ENCODE measurements around the gene AGMO. TPM values are rescaled to one million over a fixed set of nuclear protein-coding genes. Genes with fewer than 3 reads are reported as not detected.
"Not testable (repeated sequence)": the region's sequence is repeated elsewhere in the genome, so short reads cannot be mapped to it uniquely, and the experiment has no call there.

Gene AGMO
- total RNA-seq, 3 donors from 2014 or later, result 0.89 to 3.0 (median 1.3) TPM

DNA sequence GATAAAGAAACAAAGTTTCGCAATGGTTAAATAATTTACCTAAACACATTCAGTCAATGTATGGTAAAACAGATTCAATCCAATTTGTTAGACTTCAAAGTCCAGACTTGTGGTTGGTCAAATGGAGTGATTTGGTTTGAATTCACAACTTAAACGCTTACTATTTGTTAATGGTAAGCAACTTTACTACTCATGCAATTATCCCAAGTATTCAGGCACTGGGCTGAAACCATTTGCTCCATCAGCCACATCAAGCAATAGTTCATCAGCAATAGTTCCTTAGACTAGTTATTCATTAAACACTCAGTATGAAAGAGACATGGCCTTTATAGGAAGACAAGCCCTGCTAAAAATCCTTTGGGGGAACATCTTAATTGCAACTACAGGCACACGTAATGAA lies 253.0 kb downstream of the AGMO start:
- no peaks in the 10 kb centered on the region for H3K9me3 ChIP-seq
- no peaks in the 10 kb centered on the region for H3K36me3 ChIP-seq (ENCODE audit: low read depth)
- ATAC-seq, result no peak
- DNase-seq, result no peak
- intact Hi-C loops (cut with DNase I, micrococcal nuclease), result loop anchor here in 1 of 2 donors (10.0 kb wide), 1 partner anchor 756 kb away; no protein-coding TSS in a partner anchor
- no peak overlapping the region for H3K4me3 ChIP-seq
- TF ChIP-seq, protein P1, sequence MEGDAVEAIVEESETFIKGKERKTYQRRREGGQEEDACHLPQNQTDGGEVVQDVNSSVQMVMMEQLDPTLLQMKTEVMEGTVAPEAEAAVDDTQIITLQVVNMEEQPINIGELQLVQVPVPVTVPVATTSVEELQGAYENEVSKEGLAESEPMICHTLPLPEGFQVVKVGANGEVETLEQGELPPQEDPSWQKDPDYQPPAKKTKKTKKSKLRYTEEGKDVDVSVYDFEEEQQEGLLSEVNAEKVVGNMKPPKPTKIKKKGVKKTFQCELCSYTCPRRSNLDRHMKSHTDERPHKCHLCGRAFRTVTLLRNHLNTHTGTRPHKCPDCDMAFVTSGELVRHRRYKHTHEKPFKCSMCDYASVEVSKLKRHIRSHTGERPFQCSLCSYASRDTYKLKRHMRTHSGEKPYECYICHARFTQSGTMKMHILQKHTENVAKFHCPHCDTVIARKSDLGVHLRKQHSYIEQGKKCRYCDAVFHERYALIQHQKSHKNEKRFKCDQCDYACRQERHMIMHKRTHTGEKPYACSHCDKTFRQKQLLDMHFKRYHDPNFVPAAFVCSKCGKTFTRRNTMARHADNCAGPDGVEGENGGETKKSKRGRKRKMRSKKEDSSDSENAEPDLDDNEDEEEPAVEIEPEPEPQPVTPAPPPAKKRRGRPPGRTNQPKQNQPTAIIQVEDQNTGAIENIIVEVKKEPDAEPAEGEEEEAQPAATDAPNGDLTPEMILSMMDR (IDR thresholded peaks at IDR 0.05), result no peak
- H3K4me1 ChIP-seq (ENCODE audit: low read depth), result no peaks in the 10 kb centered on the region

DNA sequence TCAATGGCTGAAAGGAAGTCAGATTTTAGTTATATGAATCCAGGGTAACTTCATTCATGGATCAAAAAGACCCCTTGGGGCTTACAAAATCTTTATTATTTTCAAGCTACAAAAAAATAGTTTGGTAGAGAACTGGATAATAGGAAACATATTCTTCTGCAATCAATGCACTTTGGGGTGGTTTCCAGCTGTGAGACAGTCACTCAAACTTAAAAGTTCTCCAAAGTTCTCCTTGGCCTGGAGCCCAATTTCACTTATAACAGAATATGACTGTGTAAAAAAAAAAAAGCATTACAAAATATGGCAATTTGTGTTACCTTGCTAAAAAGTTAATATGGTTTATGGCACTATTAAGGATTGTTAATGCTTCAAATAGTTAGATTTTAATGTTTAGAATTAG lies 255.5 kb downstream of the AGMO start:
- H3K36me3 ChIP-seq (ENCODE audit: low read depth), result no peaks in the 10 kb centered on the region
- no peak overlapping the region for H3K4me3 ChIP-seq
- DNase-seq (no peak), ATAC-seq (no peak)
- TF ChIP-seq, protein P1 (IDR thresholded peaks at IDR 0.05), result no peak
- H3K9me3 ChIP-seq, result no peaks in the 10 kb centered on the region
- H3K4me1 ChIP-seq (ENCODE audit: low read depth), result no peaks in the 10 kb centered on the region
- intact Hi-C loops (cut with DNase I, micrococcal nuclease), result loop anchor here in 1 of 2 donors (10.0 kb wide), 1 partner anchor 759 kb away; no protein-coding TSS in a partner anchor

DNA sequence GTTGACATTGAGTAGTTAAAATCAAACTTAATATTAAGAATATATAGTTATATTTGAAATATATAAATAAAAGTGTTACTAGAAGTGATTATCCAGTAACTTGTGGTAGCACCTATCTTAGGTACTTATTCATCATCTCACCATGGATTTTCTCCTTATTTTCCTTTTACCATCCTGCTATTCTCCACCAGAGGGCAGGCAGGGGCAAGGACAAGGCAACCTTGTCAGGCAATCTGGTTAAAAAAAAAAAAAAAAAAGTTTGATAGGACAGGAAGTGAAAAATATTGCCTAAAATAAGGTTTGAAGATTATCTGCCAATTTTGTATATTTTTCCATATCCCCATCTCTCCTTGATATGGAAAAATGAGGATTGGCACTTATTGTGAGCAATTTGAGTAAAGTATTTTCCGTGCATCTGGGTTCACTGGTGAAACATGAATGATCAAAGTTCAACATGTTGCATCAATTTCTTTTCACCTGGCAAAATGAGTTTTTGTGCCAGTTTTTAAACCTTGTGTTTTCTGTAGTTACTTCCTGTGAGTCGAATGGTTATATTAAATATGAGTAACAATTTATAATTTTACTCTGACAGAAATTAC lies 256.7 kb downstream of the AGMO start:
- TF ChIP-seq, protein P1 (IDR thresholded peaks at IDR 0.05), result no peak
- DNase-seq, result peak in 1 of 3 donors; percentile 71
- peak; percentile 36 for ATAC-seq

DNA sequence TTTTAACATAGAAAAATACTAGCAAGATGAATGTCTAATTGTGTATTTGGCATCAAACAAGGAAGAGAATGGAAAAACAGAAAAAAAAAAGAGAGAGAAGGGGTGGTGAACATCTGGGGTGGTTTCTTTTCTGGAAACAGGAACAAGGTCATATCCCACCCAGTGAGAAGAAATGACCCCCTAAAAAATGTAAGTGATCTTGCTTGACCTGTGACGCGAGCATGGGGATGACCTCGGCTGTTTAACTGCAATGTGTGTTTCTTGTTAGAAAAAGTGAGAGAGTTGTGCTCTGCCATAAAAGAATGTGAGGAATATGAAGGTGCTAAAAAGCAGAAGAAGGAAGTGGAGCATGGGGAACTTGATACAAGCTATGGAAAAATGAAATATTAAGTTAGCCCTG lies 258.5 kb downstream of the AGMO start:
- intact Hi-C loops (cut with DNase I, micrococcal nuclease), result loop anchor here in 1 of 2 donors (10.0 kb wide), 1 partner anchor 761 kb away; no protein-coding TSS in a partner anchor
- Histone ChIP-seq H3K4me3 (no peak overlapping the region), H3K36me3 (ENCODE audit: low read depth) (no peaks in the 10 kb centered on the region), H3K4me1 (ENCODE audit: low read depth) (no peaks in the 10 kb centered on the region), H3K9me3 (no peaks in the 10 kb centered on the region)
- TF ChIP-seq, protein P1 (IDR thresholded peaks at IDR 0.05), result no peak
- ATAC-seq (no peak), DNase-seq (no peak)

More for the DNA sequence above, 256.7 kb downstream of the AGMO start:
- intact Hi-C loops (cut with DNase I, micrococcal nuclease), result loop anchor here in 1 of 2 donors (10.0 kb wide), 1 partner anchor 760 kb away; no protein-coding TSS in a partner anchor
- no peaks in the 10 kb centered on the region for H3K9me3 ChIP-seq
- no peaks in the 10 kb centered on the region for H3K36me3 ChIP-seq (ENCODE audit: low read depth)
- no peaks in the 10 kb centered on the region for H3K4me1 ChIP-seq (ENCODE audit: low read depth)
- no peak overlapping the region for H3K4me3 ChIP-seq

DNA sequence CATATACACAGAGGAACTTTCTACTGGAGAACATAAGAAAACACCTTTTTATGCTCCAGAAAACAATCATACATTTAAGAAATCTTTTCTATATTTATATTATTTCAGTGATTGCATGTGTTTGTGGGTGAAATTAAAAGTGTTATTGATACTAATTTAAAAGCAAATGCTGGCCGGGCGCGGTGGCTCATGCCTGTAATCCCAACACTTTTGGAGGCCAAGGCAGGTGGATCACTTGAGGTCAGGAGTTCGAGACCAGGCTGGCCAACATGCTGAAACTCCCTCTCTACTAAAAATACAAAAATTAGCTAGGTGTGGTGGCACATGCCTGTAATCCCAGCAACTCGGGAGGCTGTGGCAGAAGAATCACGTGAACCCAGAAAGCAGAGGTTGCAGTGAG lies 260.8 kb downstream of the AGMO start:
- intact Hi-C loops (cut with DNase I, micrococcal nuclease), result loop anchor here in 1 of 2 donors (10.0 kb wide), 1 partner anchor 764 kb away; no protein-coding TSS in a partner anchor

DNA sequence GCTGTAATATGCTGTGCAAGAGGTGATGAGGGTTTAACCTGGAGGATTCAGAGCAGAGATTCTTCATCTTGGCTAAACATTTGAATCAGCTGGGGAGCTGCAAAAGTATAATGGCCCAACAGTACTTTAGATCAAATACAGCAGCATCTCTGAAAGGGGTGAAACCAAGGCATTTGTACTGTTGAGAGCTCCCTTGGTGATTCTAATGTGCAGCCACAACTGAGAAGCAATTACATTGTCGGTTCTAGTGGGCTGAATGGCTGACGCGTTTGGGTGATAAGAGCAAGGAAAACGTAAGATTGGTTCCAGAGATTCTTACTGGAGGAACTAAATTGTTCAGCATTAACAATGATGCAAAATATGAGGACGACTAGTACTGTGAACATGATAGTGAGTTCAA lies 269.7 kb downstream of the AGMO start:
- Histone ChIP-seq H3K4me1 (ENCODE audit: low read depth) (no peaks in the 10 kb centered on the region), H3K9me3 (no peaks in the 10 kb centered on the region), H3K4me3 (no peak overlapping the region), H3K36me3 (ENCODE audit: low read depth) (no peaks in the 10 kb centered on the region)
- intact Hi-C loops (cut with DNase I, micrococcal nuclease), result no loop called here
- TF ChIP-seq, protein P1 (IDR thresholded peaks at IDR 0.05), result no peak
- DNase-seq (no peak), ATAC-seq (no peak)

More for the DNA sequence above, 260.8 kb downstream of the AGMO start:
- DNase-seq; H3K4me3 ChIP-seq; H3K36me3 ChIP-seq (ENCODE audit: low read depth); ATAC-seq; H3K4me1 ChIP-seq (ENCODE audit: low read depth); H3K9me3 ChIP-seq: not testable (repeated sequence)

Measured in mucosa of descending colon (tissue), 3 donors.